Measurements from ENCODE around the gene DXO.
"Not testable (repeated sequence)": the region's sequence is repeated elsewhere in the genome, so short reads cannot be mapped to it uniquely, and the experiment has no call there.

The DXO gene

DNA sequence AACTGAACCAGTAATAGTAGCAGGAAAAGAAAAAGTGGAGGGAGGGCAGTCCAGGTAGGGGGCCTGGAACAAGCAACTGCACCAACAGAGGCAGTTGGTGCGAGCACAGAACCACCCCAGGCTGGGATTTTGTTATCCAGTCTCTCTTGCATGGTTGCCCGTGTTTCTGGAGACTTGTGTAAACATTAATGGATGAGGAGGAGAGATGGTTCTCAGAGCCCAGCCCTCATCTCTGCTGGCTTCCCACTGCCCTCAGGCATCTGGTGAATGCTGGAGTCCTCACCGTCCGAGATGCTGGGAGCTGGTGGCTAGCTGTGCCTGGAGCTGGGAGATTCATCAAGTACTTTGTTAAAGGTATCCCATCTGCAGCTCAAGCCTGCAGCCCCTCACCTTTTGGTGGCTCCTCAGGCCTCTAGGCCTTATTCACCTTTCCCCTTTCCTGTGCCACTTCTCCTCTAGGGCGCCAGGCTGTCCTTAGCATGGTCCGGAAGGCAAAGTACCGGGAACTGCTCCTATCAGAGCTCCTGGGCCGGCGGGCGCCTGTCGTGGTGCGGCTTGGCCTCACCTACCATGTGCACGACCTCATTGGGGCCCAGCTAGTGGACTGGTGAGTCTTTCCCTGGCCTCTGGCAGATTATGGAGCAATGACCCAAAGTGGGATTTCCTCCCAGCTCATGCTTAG, 8.4 kb upstream of the DXO start:
- DNase-seq (ENCODE audit: low read depth, low spot score): not testable (repeated sequence)

DNA sequence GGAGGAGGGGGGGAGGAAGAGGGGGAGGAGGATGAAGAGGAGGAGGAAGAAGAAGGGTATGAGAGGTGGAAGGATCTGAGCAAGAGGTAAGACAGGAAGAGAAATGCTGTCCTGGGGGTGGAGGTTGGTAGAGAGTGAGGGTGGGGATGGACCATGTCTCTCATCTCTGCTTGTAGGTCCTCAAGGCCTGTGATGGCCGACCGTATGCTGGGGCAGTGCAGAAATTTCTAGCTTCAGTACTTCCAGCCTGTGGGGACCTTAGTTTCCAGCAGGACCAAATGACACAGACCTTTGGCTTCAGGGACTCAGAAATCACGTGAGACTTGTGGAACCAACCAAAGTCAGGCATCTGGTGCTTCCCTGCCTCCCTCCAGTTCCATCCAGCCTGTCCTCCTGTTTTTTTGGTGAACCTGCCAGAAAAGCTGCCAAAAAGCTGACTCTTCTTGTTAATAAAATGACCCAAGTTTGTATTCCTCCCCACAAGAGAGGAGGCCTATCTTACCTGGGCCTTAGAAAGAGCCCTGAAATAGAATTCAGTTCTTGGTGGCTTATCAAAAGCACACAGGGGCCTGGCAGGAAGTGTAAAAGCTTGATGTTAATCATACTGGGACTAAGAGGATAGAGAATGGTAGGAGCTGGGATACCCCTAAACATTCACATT, 7.4 kb upstream of the DXO start:
- DNase-seq (ENCODE audit: low read depth, low spot score): no peak

DNA sequence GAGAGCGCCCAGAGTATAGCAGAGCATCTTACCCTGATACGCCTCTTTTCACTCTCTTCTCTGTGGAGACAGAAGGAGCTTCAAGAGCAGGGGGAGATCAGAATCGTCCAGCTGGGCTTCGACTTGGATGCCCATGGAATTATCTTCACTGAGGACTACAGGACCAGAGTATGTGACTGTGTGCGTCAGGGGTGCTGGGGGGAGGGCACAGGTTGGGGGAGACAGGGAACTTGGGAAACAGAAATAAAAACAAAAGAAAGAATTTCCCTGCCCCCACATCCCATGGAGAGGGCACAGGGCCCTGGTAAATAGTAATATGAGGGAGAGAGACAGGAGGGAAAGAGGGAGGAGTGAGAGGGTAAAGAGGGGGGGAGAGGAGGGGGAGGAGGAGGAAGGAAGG, 6.9 kb upstream of the DXO start:
- no peak for DNase-seq (ENCODE audit: low read depth, low spot score)

DNA sequence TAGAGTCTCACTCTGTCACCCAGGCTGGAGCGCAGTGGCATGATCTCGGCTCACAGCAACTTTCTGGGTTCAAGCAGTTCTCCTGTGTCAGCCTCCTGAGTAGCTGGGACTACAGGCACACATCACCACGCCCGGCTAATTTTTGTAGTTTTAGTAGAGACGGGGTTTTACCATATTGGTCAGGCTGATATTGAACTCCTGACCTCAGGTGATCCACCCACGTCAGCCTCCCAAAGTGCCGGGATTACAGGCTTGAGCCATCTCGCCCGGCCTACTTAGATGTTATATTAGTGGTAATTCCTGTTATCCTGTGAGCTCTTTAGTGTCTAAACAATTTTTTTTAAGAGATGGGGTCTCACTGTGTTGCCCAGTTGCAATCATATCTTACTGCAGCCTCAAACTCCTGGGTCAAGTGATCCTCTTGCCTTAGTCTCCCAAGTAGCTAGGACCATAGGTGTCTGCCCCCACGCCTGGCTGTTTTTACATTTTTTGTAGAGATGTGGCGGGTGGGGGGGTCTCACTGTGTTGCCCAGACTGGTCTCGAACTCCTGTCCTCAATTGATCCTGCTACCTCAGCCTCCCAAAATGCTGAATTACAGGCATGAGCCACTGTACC, 6.0 kb upstream of the DXO start:
- DNase-seq (ENCODE audit: low read depth, low spot score): no peak

DNA sequence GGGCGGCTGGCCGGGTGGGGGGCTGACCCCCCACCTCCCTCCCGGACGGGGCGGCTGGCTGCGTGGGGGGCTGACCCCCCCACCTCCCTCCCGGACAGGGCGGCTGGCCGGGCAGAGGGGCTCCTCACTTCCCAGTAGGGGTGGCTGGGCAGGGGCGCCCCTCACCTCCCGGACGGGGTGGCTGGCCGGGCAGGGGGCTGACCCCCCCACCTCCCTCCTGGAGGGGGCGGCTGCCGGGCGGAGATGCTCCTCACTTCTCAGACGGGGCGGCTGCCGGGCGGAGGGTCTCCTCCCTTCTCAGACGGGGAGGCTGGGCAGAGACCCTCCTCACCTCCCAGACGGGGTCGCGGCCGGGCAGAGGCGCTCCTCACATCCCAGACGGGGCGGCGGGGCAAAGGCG, 4.1 kb upstream of the DXO start:
- not testable (repeated sequence) for DNase-seq (ENCODE audit: low read depth, low spot score)

DNA sequence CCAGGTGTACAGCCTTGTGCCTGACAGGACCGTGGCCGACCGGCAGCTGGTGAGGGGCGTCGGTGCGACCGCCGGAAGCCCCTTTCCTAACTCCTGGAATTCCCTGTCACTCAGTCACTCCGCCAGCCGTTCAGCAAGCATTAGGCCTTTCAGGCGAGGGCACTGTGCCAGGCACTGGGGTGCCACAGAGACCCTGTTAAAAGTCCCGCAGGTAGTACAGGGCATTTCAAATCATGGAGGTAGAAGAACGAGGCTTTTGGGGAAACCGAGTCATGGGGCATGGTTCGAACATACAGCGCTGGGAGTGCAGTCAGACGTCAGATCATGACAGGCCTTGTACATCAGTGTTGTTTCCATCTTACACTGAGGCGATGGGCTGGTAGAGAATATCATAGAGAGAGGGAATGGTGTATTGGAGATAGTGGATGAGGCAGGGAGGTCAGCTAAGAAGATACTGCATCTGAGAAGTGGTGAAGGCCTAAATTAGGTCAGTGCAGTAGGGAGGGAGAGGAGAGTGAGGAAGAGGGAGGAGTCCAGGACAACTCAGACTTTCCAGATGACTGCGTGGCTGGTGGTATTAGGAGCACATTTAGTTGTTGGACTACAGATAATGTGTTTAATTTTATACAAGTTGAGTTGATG, 892 bp upstream of the DXO start:
- DNase-seq (ENCODE audit: low read depth, low spot score): peak; percentile 37

DNA sequence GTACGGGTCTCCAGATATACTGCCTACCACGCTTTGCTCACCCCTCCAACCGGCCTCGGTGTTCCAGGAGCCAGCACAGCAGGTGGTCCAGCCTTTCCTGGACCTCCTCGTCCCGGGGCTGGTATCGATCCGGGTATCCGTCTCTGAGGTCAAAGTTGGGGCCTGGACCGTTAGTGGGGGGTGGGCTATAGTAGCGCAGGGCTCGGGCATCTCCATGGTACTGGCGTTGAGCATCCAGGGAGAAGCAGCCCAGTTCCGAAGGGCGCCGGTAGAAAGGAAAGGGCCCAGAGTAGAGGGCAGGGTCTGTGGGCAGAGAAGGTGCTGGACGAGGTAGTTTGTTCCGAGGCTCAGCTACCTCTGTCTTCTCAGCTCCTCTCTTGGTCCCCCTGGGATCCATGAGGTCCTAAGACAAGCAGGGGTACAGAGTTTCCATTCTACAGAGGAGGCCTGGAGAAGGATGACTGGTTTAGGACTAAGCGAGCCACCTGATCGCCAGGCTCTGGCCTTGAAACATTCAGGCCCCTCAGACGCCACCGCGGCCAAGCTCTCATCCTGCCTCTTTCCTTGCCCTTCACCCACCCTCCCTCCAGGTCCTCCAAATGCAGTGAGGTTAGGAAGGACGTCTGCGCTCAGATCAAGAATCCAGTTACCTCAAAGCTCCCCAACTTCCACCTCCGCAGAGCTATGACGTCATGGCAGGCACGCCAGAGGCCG, 502 bp downstream of the DXO start:
- no peak for DNase-seq (ENCODE audit: low read depth, low spot score)

DNA sequence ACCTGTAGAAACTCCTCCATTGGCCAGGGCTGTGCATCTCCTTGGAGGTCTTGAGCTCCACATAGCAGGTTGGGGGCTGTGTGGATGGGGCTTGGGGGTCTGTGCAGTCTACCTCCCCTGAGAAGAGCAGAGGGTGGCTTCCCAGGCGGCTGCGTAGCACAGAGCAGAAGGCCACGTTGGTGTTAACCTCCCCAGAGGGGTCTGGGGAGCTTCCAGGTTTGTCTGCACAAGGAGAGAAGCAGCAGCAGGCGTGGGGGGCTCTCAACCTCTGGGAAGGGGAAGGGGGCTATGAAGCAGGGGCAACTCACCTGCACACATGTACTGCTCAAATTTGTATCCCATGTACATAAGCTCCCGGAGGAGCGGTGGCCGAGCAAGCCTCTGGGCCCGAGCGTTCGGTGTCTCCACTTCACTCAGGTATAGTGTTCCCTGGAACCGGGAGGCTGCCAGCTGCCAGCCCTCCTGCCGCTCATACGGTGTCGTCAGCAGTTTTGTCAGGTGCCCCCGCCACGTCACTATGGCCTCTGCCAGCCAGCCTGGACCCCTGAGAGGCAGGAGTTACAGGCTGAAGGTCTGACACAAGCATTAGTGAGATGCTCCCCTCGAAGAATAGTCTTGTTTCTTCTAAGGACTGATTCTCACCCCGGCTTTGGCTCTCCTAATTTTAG, 1.2 kb downstream of the DXO start:
- no peak for DNase-seq (ENCODE audit: low read depth, low spot score)

DNA sequence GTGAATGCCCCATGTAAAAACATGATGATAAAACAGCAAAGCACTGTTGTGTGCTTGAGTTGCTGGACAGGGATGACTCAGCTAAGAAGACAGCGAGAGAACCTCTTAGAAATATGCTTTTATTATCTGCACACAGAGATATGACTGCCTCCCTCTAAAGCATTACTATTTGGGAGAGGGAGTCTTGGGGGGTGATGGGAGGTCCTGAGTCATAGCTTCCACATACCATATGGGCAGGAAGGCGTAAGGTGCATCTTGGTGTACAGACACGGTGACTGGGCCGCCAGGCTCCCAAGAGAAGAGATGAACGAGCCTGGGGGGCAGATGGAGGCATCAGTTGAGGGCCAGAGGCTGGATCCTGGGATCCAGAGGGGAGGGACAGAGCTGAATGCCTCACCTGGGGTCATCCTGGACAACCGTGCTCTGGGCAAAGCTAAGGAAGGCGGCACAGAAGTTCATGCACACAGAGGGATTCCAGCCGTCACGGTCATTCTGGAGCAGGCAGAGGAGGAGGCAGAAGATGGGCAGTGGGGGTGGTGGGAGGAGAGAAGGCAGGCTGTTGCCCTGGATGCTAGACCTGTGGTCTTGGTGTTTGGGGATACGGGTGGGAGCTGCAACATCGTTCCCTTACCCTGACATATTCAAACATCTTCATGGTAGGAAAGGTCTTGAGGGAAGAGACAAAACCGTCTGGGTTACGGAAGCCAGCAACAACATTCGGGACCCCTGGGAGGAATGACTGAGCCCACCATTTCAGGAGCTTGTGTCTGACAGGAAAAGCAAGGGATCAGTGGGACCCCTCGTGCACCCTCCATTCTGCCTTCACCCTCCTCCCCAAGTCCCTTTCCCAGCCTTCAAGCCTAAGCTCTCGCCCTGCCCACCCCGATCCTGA, 2.0 kb downstream of the DXO start:
- DNase-seq (ENCODE audit: low read depth, low spot score): peak; percentile 44

DNA sequence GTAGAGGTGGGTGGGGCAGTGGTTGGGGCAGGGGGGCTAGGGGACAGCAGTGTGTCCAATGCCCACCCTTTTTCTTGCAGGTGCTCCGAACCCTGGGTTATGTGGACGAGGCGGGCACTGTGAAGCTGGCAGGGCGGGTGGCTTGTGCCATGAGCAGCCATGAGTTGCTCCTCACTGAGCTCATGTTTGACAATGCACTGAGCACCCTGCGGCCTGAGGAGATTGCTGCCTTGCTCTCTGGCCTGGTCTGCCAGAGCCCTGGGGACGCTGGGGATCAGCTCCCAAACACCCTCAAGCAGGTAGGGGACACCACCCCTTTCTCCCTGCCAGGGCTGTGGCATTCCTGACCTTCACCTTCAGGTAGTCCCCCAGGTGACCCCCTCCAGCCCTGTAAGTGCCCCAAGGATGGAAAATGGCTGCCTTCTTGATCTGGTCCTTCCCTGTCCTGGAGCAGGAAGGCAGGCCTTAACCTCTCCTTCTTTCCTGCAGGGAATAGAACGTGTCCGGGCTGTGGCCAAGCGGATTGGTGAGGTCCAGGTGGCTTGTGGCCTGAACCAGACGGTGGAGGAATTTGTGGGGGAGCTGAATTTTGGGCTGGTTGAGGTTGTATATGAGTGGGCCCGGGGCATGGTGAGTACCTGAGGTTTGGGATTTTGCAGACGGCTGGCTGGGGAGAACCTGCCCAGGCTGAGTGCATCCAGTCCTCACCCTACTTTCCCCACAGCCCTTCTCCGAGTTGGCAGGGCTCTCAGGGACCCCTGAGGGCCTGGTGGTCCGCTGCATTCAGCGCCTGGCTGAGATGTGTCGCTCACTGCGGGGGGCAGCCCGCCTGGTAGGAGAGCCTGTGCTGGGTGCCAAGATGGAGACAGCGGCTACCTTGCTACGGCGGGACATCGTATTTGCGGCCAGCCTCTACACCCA, 2.9 kb downstream of the DXO start:
- DNase-seq (ENCODE audit: low read depth, low spot score): no peak

DNA sequence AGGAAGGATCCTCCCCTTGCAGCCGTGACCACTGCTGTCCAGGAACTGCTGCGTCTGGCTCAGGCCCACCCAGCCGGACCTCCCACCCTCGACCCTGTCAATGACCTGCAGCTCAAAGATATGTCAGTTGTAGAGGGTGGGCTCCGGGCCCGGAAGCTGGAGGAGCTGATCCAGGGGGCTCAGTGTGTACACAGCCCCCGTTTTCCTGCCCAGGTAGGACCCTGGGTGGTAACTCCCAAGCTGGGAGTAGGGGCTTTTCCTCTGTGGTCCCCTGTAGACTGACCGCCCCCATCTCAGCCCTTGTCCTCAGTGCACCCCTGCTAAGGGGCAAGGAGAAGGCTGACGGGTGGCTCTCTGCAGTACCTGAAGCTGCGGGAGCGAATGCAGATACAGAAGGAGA, 3.6 kb downstream of the DXO start:
- DNase-seq (ENCODE audit: low read depth, low spot score): no peak

DNA sequence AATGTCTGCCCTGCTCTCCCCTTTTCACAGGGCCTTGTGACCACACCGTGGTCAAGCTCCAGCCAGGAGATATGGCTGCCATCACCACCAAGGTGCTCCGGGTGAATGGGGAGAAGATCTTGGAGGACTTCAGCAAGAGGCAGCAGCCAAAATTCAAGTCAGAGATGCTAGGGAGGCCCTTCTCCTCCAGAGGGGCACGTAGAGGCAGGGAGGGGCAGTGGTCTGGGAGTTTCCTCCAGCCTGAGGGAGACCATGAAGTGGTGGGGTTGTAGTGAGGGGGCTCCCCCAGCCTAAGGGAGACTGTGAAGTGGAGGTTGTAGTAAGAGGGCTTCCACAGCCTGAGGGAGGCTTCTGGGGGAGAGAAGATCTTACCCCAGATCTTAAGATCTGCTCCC, 4.0 kb downstream of the DXO start:
- DNase-seq (ENCODE audit: low read depth, low spot score): no peak

DNA sequence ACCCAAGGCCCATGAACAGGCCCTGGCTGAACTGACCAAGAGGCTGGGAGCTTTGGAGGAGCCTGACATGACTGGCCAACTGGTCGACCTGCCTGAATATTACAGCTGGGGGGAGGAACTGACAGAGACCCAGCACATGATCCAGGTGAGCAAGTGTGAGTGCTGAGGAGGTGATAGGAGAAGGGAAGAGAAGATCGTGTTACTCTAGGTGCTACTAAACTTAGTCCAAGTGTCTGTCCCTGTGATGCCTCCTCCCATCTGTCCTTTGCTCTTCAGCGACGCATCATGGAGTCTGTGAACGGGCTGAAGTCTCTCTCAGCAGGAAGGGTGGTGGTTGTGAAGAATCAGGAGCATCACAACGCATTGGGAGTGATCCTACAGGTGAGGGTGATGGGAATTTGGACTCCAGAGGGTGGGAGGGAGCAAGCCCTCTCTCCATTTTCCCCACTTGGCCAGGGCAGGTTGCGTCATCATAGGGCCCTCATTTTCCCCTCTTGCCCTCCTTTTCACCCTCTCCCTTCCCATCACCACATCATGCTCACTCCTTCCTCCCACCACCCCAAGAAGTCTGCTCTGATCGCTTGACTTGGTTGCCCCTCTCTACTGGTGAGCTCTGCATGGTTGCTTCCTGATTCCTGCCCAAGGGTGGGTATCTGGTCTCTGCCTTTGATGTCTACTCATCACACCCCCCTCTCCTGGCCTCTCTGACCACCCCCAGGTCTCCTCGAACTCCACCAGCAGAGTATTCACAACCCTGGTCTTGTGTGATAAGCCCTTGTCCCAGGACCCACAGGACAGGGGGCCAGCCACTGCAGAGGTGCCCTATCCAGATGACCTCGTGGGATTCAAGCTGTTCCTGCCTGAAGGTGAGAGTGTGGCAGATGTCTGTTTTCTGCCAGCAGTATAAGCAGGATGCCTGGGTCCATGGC, 4.7 kb downstream of the DXO start:
- no peak for DNase-seq (ENCODE audit: low read depth, low spot score)

DNA sequence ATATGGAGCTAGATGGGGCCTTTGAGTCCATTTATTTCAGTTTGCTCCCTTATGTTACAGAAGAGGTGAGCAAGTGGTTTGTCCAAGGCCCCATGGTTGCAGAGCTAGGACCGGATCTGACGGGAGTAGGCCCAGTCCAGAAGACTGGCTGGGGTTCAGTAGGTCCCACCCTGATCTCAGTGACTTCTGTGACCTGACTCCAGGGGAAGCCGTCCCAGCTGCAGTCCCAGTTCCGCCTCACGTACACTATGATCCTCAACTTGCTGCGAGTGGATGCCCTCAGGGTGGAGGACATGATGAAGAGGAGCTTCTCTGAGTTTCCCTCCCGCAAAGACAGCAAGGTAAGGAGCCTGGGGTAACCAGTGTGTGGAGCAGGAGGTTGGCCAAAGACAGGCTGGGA, 5.4 kb downstream of the DXO start:
- DNase-seq (ENCODE audit: low read depth, low spot score): no peak

DNA sequence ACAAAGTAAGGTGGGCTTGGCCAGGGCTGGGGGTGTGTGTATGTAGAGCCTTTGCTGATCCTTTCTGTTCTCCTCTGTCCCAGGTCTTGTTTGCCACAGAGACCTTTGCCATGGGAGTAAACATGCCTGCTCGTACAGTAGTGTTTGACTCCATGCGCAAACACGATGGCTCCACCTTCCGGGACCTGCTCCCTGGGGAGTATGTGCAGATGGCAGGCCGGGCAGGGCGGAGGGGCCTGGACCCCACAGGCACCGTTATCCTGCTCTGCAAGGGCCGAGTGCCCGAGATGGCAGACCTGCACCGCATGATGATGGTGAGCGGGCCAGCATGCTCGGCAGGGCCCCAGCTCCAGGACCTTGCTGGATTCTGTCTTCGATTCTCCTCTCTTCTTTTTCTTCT, 6.2 kb downstream of the DXO start:
- DNase-seq (ENCODE audit: low read depth, low spot score): no peak

DNA sequence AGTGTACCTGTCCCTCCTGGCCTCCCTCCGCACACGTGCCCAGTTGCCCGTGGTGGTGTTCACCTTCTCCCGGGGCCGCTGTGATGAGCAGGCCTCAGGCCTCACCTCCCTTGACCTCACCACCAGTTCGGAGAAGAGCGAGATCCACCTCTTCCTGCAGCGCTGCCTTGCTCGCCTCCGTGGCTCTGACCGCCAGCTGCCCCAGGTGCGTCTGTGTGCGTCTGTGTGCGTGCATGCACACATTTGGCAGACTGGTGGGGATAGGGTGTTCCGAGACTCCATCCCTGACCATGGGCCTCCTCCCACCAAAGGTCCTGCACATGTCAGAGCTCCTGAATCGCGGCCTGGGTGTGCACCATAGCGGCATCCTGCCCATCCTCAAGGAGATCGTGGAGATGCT, 8.0 kb downstream of the DXO start:
- no peak for DNase-seq (ENCODE audit: low read depth, low spot score)

DNA sequence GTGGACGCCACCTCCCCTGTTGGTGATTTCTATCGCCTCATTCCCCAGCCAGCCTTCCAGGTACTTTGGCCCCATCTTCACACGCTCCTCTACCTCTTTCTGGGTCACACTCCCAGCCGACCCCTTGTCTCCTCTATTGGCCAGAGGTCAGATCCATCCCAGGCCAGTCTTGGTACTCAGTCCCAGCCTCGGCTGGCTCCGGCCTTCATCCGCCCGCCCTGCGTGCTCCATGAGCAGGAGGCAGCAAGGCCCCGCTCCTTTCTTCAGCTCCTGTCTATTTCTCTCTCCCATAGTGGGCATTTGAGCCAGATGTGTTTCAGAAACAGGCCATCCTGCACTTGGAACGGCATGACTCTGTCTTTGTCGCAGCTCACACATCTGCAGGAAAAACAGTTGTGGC, 10.3 kb downstream of the DXO start:
- no peak for DNase-seq (ENCODE audit: low read depth, low spot score)

Data from astrocyte of the hippocampus (primary cell).